ENCODE data around the gene SMIM15.
"Not testable (repeated sequence)": the region's sequence is repeated elsewhere in the genome, so short reads cannot be mapped to it uniquely, and the experiment has no call there.

SMIM15 gene, protein sequence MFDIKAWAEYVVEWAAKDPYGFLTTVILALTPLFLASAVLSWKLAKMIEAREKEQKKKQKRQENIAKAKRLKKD

DNA sequence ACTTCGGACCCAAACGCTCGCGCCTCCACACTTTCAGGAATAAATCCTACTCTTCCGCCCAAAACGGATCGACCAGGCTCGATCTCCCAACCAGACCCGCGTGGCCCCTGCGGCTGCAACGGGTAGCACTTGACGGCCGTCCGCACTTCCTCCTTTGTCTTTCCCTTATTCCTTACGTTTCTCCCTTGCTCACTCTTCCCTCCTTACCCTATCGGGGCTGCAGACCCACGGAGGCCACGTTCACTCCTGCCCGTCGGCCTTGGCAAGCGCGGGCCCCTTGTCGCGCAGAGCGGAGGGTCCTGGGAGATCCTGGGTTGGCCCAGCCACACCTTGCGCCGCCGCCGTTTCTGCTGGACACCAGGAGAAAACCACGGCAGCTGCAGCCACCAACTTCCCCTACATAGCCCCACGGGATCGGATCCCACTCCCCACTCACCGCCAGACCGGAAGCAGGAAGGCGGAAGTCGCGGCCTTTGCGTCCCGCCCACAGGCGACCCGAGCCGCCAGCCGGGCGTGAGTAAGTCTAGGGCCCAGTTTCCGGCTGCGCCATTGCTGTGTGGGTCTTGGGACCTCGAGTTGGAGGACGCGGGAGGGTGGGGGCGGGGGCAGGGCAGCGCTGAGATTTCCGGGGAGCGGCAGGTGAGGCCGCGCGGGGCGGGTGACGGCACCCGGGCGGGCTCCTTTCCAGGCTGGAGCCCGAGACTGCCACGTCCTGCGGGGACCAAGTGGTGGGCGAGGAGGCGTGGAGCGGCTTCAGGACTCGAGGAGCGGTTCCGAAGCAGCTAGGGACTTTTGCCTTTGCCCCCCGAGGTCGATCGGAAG, at the start of gene SMIM15:
TSS of gene SMIM15 (minus strand) at position 459 of the 822 bp plus-strand sequence. CDS start 2,297 bp downstream, outside the sequence.
- peak; percentile 94 for DNase-seq

DNA sequence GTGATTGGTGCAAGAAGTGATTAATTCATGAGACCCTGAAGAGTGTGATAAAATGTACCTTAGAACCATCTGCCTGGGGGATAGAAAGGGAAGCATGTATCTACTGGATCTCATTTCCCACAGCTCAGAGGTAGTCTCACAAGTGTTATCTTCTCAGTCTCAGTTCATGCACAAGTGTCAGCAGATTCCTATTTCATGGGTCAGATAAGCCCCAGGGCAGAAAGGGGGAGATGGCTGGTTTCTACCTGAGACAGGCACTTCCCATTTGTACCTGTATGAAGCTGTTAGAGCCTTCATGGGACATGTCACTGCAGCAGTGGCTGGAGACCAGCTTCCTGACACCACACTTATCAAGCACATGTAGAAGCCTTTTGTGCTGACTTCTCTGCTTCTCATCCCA, 45.6 kb upstream of the SMIM15 start:
- no peak for DNase-seq

DNA sequence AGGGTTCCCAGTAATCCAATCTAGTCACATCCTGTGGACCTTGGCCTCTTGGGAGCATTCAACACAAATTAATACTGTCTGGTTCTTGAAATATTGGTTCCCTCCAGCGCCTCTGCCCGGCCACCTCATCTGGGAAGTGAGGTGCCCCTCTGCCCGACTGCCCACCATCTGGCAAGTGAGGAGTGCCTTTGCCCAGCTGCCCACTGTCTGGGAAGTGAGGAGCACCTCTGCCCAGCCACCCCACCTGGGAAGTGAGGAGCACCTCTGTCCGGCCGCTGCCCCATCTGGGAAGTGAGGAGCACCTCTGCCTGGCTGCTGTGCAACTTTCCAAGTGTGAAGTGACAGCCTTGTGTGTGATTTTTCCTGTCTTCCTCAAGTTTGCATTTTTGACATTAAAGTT, 42.7 kb upstream of the SMIM15 start:
- no peak for DNase-seq

DNA sequence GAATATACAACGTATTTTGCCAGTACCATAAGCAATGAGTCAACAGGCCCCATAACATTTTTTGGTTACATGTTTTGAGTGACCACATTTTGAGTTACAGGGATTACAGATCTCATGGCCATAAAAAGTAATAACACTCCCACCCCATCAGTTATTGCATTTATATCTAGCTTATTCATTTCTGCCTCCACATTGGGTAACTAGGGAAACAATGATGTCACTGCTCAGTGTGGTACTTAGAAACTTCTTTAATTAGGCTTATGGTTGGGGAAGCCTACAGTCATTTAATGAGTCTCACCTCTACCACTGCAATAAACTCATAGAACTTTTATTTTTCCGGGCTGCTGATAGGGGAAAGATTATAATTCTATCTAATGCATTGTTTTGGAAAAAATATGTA, 39.9 kb upstream of the SMIM15 start:
- DNase-seq = no peak

DNA sequence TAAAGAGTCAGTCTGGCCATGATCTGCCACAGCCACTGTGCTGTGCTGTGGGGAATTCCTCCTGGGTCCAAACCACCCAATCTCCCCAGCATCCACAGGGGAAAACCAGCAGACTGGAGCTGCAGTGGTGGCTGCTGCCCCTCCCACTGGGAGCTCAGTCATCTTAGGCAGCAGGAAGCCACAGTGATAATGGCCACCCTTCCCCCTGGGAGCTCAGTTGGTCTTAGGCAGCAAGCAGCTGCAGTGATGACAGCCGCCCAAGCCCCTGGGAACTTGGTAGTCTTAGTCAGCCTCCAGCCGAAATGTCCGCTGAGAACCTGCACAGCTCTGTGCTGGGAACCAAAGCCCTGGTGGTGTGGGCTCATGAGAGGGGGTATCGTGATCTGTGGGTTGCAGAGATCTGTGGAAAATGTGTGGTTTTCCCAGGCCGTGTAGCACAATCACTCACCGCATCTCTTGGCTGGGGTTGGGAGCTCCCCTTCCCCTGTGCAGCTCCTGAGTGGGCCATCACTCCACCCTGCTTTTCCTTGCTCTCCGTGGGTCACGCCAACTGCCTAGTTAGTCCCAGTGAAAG, 38.4 kb upstream of the SMIM15 start:
- no peak for DNase-seq

DNA sequence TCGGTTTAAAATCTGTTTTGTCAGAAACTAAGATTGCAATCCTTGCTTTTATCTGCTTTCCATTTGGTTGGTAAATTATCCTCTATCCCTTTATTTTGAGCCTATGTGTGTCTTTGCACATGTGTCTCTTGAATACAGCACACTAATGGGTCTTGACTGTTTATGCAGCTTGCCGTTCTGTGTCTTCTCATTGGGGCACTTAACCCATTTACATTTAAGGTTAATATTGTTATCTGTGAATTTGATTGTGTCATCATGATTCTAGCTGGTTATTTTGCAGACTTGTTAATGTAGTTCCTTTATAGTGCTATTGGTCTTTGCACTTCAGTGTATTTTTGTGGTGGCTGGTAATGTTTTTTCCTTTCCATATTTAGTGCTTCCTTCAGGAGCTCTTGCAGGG, 36.3 kb upstream of the SMIM15 start:
- DNase-seq = no peak

DNA sequence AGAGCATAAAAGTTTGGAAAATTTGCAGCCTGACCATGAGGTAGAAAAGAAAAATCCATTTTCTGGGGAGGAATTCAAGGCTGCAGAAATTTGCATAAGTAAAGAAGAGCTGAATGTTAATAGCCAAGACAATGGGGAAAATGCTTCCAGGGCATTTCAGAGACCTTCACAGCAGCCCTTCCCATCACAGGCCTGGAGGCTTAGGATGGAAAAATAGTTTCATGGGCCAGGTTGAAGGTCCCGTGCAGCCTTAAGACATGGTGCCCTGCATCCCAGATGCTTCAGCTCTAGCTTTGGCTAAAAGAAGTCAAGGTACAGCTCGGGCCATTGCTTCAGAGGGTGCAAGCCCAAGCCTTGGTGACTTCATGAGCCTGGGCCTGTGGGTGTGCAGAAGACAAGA, 25.6 kb upstream of the SMIM15 start:
- not testable (repeated sequence) for DNase-seq

DNA sequence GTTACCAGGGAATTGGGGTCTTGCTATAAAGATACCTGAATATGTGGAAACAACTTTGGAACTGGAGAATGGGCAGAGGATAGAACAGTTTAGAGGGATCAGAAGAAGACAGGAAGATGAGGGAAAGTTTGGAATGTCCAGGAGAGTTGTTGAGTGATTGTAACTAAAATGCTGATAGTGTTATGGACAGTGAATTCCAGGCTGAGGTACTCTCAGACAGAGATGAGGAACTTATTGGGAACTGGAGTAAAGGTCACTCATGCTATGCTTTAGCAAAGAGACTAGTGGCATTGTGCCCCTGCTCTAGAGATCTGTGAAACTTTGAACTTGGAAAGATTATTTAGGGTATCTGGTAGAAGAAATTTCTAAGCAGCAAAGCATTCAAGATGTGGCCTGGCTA, 25.1 kb upstream of the SMIM15 start:
- DNase-seq = not testable (repeated sequence)

DNA sequence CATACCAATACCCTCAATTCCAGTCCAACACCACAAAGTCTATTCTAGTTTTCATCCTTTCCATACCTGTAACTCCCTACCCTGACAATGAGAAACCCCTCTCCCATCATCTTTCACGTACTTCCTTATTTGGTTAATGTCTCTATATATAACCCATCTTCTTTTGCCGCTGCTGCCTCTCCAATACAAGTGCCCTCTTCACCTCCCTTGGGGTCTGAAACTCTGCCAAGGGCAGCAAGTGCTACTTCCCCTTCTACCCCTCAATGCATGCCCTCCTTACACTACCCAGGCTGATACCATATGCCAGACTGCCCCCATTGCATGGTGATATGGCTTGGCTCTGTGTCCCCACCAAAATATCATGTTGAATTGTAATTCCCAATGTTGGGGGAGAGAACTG, 24.4 kb upstream of the SMIM15 start:
- DNase-seq = no peak

DNA sequence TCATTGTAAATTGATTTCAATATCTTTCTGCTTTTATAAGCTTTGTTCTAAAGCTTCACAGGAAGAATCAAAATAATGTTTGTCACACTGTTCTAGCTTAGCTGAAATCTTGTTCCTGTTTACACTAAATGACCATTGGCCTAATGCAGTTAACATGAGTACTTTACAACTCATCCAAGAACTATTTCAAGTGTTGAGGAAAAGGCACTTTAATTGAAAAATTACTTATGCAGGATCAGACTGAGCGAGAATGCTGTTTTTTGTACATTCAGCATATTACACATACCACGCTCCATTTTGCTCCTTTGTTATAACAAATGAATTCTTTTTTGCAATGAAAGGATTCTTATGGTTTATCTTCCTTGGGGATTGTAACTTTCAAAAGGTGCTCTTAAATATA, 22.4 kb upstream of the SMIM15 start:
- no peak for DNase-seq

DNA sequence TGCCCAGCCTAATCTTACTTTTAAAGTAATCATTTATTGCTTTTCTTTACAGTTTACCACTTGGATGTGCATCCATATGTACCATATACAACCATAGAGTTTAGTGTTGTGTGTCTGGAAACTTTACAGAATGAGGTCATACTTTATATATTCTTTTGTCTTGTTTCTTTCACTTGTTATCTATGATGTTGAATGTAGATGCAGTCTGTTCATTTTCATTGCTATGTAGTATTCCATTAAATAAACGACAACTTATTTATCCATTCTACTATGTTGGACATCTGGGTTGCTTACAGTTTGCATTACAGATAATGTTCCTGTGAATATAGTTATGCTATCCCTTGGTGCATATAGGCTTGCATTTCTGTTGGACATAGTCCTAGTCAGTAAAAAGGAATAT, 21.3 kb upstream of the SMIM15 start:
- DNase-seq = no peak

DNA sequence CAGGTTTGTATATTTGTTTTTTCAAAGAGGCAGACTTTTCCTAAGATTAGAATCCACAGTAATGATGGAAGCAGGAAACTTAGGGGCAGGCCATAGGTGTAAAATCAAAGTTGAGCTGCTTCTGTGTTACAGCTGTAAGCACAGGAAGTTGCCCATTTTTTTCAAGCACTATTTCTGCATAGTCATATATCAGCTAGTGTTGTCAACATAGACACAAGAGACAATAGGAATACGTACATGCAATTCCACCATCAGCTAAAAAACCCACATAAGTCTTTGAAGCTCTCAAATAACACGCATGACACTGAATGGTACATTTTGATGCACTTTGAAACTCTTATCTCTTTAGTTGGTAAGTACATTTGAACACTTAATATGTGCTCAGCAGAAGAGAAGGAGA, 20.2 kb upstream of the SMIM15 start:
- no peak for DNase-seq

DNA sequence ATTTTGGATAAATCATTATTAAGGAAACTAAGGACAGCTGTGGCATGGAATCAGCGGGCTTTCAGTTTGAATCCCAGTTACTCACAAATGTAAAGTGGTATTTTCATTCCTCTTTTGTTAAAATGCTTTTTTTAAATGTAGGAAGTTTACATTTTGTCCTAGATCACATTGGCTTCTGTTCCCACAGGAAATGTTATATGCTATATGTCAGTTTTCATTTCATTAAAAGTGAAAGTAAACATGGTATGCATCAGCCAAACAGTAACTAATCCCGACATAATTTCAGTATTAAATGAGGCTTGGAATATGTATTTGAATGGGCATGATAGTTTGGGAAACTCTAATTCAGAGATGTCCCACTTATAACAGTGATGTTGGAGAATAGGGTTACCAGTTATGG, 18.6 kb upstream of the SMIM15 start:
- no peak for DNase-seq

DNA sequence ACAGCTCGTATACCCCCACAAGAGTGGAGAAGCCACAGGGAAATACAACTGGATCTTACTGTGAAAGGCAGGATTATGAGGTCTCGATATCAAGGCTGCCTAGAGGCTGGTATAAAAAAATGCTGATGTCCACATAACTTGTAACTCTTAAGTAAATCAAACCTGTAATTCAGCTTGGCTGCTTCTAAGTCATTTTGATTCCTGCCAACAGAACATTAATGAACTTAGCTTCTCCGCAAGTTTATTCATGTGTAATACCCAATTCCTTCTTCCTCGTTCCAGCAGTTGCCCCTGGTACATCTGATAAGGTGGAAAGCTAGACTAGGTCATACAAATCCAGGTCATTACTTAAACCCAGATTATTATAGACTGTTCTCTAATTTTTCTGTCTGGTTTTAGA, 16.4 kb upstream of the SMIM15 start:
- no peak for DNase-seq

DNA sequence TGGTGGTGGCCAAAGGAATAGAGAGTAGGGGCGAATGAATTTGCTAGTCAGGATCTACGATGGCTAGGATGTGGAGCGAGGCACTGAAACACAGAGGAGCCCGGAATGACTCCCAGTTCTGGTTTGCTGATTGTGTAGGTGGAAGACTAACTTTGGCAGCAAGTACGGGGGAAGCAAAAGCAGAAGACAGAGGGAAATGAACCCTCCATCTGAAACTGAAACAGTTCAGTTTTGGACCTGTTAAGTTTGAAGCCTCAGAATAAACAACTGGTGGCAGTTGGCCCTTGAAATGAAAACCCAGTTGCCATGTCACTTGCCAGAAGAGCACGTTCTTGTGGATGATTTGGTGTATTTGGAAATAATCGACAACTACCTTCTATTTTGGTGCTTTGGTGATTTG, 15.4 kb upstream of the SMIM15 start:
- DNase-seq = no peak

DNA sequence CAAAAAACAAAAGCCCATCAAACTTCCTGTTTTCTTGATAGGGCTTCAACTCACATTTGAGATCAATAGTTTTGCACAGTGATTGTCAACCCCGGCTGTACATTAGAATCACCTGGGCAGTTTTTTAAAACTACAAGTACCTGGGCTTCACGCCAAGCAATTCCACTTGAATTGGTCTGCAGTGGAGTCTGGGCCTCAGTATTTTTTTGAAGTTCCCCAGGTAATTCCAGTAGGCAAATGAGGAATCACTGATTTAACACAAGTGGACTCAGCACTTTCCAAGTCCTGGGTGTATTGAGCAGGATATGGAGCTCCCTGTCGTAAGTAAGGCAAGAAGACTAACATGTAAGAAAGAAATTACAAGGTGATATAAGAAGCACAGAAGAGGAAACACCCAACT, 14.8 kb upstream of the SMIM15 start:
- no peak for DNase-seq

DNA sequence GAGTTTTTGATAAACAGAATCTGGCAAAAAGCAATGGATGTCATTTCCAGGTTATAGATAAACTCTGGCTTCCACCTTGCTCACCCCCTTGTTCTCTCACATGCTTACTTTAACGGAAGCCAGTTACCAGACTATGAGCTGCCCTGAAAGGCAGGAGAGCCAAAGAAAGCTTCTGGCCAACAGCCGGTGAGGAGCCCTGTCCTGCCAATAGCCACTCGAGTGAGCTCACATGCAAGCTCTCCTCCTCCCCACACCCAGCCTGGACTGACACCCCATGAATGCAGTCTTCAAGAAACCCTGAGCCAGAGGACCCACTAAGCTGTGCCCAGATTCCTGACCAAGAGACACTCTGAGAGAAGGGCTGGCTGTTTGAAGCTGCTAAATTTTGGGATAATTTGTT, 14.4 kb upstream of the SMIM15 start:
- no peak for DNase-seq

DNA sequence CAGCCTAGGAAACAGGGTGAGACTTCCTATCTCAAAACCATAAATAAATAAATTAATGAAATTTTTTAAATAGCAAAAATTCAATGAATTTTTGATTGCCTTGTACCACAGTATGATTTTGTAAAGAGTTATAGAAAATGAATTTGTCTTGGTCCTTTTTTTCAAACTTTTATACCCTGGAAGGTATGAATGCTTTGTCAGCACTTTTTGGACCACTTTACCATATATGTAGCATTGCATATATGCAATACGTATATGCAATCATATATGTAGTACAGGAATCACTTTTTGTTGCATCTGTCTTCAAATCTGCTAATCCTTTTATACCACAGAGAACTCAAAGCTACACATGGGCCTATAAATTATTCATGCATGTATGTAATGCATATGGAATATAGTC, 9.2 kb upstream of the SMIM15 start:
- DNase-seq = no peak

DNA sequence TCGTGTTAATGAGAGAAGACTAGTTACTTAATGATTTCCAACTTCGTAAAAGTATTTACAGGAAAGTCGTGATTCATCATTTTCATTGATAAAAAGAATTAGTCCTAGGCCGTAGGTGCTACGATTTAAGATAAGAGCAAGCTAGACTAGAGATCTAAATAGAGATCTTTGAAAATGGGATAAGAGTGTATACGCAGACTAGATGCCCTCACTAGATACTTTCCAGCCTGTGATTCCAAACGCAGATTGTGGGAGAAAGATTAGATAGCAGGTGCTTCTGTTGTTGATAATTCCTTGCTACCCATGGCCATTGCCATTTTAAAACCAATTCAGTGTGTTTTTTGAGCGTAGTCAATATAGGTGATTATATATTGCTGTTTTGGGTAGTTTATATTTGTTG, 6.7 kb upstream of the SMIM15 start:
- no peak for DNase-seq

DNA sequence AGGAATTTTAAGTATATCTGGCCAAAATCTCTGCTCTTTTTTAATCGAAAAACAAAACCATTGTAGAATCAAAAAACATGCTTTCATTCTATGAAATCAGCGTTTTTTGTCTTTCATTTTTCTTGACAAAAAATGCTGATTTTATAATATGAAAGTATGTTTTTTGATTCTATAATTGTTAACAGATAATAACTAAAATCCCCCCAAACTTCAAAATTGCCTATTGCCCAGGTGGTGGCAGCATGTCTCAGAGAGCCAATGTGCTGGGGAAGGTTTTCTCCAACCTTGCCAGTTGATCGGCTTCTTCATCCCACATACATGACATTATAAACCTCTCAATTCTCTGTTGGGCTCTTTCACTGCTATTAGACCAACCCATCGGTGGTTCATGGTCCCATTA, 5.1 kb upstream of the SMIM15 start:
- DNase-seq = peak; percentile 8

DNA sequence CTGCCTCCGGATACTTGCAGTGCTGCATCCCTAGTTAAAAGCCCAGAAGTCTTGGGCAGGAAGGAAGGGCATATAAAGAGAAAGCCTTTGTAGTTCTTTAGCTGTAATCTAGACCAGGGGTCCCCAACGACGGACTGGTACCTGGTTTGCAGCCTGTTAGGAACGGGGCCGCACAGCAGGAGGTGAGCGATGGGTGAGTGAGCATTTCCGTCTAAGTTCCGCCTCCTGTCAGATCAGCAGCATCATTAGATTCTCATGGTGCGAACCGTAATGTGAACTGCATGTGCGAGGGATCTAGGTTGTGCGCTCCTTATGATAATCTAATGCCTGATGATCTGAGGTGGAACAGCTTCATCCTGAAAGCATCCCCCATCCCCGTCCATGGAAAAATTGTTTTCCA, 1.6 kb upstream of the SMIM15 start:
- DNase-seq = no peak

DNA sequence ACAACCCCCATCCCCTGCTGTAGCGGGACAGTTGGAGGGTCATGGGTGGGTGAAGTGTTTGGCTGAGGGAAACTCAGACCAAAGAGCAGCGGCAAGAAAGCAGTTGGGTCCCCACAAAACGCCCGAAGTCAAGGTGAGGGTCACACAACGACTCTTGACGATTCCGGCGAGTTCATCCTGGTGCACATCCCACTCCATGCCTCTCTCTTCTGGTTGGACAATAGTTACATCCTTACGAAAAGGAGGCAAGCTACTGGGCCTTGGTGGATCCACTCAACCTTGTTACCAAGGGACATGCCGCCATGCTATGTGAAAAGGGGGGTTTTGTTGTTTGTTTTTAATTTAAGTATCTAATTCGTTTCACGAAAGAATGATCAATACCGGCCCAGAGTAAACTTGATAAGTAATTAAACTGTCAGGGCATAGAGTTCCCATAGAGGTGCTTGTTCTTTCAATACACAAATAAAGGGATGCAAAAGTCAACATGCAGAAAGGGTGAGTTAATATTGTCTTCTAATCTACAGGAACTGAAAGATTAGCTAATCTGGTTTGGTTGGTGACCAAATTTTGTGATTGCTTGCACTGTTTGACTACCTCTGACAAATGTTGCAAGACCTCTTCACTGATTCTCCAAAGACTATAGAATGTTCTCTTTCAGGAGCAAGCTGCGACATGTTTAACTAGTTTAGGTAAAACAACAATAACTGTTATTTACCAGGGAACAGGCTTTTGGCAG, 732 bp upstream of the SMIM15 start:
- DNase-seq = peak; percentile 60

DNA sequence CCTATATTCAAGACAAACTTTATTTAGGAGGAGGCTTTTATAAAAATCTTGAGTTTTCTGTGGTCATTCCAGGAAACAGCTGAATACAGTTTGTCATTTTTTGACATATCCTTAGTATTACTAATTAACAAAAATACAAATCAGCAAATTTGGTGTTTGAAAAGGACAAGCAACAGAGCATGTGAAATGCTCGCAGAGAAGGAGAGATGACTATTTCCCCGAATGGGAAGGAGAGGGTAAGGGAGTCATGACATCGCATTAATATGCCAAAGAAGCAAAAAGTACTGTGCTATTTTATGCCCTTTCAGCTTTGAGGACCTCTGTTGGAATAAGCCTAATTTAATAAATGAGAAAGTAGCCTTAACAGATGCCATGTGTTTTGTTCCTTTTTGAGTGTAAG, 1.8 kb downstream of the SMIM15 start:
- no peak for DNase-seq

DNA sequence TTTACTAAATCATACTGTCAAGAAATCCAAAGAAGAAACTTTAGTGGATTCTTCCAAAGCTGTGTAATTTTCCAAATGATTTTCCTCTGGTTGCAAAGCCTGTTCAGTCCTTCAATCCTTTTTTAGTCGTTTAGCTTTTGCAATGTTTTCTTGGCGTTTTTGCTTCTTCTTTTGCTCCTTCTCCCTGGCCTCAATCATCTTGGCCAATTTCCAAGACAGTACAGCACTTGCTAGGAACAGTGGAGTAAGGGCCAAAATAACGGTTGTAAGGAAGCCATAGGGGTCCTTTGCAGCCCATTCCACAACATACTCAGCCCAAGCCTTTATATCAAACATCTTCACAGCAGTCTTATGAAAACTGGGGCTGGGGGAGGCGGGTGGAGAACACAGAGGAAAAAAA, 2.4 kb downstream of the SMIM15 start:
- no peak for DNase-seq

Data from NCI-H82 (cell line).